Muscle layer of duodenum (tissue), 2 donors: ENCODE results near the gene ZBTB38.

Experiments
- H3K27ac ChIP-seq: one replicate; pipeline ENCODE4 v1.7.0; 2013; ENCODE audit warnings: mild to moderate bottlenecking, low read length
- H3K27me3 ChIP-seq: one replicate; pipeline ENCODE4 v1.7.0; 2013; ENCODE audit warnings: low read depth, mild to moderate bottlenecking, control low read depth, low read length
- H3K36me3 ChIP-seq, 2 donors: one replicate each; pipeline ENCODE4 v1.7.0; 2013; ENCODE audit warnings: low read length in 2 of 2, control low read depth in 1 of 2, mild to moderate bottlenecking in 1 of 2; ENCODE audit not compliant: insufficient read depth in 2 of 2, control insufficient read depth in 1 of 2
- H3K4me1 ChIP-seq, 2 donors: one replicate each; pipeline ENCODE4 v1.7.0; 2013; ENCODE audit warnings: low read length in 2 of 2, mild to moderate bottlenecking in 2 of 2, control low read depth in 1 of 2, moderate library complexity in 1 of 2; ENCODE audit not compliant: insufficient read depth in 2 of 2, control insufficient read depth in 1 of 2
- H3K4me3 ChIP-seq, 2 donors: one replicate each; pipeline ENCODE4 v1.7.0; 2013; ENCODE audit warnings: low read length in 2 of 2, low read depth in 1 of 2, mild to moderate bottlenecking in 1 of 2
- H3K9me3 ChIP-seq, 2 donors: one replicate each; pipeline ENCODE4 v1.7.0; 2013; ENCODE audit warnings: low read length in 2 of 2, control low read depth in 1 of 2, mild to moderate bottlenecking in 1 of 2; ENCODE audit not compliant: control insufficient read depth in 1 of 2
- donor health status: healthy.

The ZBTB38 gene

DNA sequence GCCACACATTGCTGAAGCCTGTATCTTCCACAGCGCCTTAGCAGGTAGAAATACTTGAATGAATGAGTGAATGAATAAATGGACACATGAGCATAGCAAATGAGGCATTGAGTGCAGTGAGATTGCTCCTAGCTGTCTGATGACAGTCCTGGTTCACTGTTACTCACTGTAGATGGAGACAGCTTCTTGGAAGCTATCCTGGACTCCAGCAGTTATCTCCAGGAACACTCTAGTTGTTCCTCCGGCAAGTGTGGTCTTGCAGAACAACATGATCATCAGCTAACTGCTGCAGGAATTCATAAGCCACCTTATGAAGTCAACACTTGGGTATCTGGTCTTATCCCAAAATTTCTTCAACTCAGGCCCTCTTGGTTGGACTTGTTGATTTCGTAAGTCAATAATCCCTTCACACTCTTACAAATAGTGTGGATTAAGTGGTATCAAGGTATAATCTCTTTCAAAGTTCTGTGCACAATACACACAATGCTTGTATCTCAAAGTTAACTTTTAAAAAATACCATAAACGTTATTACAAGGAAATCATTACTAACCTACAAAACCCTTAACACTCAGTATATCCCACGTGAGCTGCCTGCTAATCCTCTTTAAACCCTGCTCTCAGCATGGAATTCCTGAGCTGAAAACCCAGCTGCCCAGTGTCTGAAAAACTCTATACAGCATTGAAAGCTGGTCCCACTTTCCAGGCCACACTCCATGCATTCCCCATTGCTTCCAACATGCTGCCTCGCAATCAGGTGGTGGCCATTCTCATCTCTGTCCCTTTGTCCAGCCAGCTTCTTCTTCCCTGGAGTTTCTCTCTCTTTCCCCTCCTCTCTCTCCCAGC lies 14.4 kb upstream of the ZBTB38 start:
- no peaks in the 10 kb centered on the region for H3K9me3 ChIP-seq
- no peak overlapping the region for H3K4me3 ChIP-seq
- H3K36me3 ChIP-seq: no peaks in the 10 kb centered on the region
- no peaks in the 10 kb centered on the region for H3K4me1 ChIP-seq
- no peaks in the 10 kb centered on the region for H3K27me3 ChIP-seq
- no peak overlapping the region for H3K27ac ChIP-seq

DNA sequence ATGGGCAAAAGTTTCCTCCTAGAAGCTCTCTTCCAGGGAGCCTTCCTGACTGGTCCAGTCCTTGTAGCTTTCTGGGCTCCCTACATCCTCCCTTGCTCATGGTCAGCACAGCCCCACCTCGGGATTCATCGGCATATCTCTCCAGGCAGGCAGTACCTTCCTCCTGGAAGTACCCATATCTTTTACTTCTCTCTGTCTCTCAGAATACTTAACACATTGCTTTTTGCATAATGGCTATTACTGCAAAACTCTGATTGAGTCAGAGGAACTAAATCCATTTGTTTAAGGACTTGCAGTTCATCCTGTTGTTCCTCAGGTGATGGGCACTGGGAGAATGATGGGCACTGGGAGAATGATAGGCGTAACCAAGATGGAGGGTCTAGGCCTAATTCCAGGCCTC lies 13.8 kb upstream of the ZBTB38 start:
- H3K36me3 ChIP-seq: no peaks in the 10 kb centered on the region
- H3K4me1 ChIP-seq: no peaks in the 10 kb centered on the region
- no peak overlapping the region for H3K27ac ChIP-seq
- no peaks in the 10 kb centered on the region for H3K27me3 ChIP-seq
- no peak overlapping the region for H3K4me3 ChIP-seq
- no peaks in the 10 kb centered on the region for H3K9me3 ChIP-seq

DNA sequence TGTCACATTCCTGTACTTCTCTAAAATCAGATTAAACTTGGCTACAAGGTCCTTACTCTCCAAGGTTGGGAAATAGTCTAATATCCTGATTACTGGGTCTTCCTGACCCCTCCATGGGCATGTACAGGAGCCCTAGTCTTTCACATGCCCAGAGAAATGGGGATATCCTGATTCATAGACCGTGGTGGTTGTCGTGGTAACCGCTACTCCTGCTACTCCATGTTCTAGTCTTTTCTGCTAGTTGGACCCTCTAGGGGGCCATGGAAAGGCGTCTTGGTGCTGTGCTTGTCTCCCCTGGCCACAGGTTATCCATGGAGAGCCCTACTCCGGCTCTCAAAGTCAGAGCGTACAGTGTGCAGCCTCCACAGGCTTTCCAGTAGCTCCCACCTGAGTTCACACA lies 13.1 kb upstream of the ZBTB38 start:
- Histone ChIP-seq H3K27ac (no peak overlapping the region), H3K4me3 (no peak overlapping the region)

DNA sequence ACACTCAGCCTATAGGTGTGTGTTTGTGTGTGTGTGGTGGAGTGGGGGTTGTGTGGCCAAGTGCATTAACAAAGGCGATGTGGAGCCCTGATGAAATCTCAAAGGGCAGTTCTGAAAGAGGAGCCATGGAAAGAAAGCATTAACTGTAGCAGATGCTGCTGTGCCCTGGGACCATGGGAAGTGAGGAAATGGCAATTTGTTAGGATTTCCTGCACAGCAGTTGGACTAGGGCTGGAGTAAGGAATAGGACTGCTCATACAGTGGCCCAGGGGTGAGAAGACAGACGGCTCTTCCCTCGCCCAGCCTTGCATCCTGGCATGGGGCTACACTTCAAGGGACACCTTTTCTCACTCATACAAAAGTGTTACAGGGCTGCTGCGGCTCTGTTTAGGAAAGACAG lies 12.3 kb upstream of the ZBTB38 start:
- no peak overlapping the region for H3K27ac ChIP-seq
- no peaks in the 10 kb centered on the region for H3K4me1 ChIP-seq

More for the DNA sequence above, 13.1 kb upstream of the ZBTB38 start:
- Histone ChIP-seq H3K4me1 (no peaks in the 10 kb centered on the region), H3K36me3 (no peaks in the 10 kb centered on the region), H3K9me3 (no peaks in the 10 kb centered on the region), H3K27me3 (no peaks in the 10 kb centered on the region)

DNA sequence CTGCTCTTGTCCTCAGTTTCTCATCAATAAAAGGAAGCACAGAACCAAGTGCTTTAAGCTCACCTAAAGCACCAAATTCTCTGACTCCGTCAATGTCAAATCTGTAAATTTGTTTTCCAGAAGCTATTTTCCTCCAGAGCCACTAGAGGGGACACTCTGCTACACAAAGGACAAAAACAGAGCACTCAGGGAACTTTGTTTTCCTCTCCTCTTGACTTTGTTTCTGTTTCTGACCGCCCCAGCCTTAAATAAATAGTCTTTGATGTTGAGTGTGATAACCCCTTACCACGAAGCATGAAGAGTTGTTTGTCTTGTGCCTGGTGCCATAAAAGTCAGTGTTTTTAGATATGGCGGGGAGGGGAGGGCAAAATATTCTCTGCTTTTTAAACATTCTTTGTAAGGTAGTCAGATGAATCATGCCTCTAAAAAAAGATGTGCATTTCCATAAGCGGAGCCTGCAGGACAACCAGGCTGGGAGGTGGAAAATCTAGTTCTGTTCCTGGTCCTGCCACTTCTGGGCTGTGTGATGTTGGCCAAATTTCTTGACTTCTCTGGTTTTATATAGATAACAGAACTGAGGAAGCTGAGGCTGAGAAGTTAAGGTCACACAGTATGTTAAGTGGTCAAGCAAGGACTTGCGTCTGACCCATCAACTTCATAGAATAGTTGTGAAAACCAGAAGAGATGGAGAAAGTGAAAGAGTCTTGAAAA lies 7.3 kb upstream of the ZBTB38 start:
- H3K36me3 ChIP-seq: no peaks in the 10 kb centered on the region
- peak overlapping the region; percentile 52 for H3K27ac ChIP-seq
- peaks cover 2% of the 10 kb centered on the region in 2 donors for H3K4me1 ChIP-seq
- H3K9me3 ChIP-seq: no peaks in the 10 kb centered on the region
- peak overlapping the region; percentile 5 to 68 for H3K4me3 ChIP-seq
- H3K27me3 ChIP-seq: no peaks in the 10 kb centered on the region

More for the DNA sequence above, 12.3 kb upstream of the ZBTB38 start:
- Histone ChIP-seq H3K27me3 (no peaks in the 10 kb centered on the region), H3K36me3 (no peaks in the 10 kb centered on the region), H3K4me3 (no peak overlapping the region), H3K9me3 (no peaks in the 10 kb centered on the region)

DNA sequence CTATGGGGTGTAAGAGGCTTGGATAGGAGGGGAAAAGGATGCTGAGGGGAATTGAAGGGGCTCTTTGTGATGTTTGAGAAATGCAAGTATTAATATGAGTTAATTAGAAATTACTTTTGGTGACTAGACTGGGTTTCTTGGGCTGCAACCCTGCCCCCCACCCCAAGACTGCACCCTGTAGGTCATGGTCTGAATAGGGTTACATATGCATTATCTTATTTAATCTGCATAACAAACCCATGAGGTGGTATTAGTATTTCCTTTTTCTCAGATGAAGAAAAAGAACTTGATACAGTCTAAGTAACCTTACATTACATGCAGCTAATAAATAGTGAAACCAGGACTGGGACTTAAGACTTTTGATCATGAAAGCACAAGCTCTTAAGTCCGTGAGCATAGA lies 5.6 kb upstream of the ZBTB38 start:
- H3K36me3 ChIP-seq: peaks cover 0 to 6% of the 10 kb centered on the region in 2 donors
- H3K27me3 ChIP-seq: no peaks in the 10 kb centered on the region
- peaks cover 7 to 19% of the 10 kb centered on the region in 2 donors for H3K4me1 ChIP-seq
- no peak overlapping the region for H3K4me3 ChIP-seq
- no peaks in the 10 kb centered on the region for H3K9me3 ChIP-seq
- H3K27ac ChIP-seq: no peak overlapping the region

DNA sequence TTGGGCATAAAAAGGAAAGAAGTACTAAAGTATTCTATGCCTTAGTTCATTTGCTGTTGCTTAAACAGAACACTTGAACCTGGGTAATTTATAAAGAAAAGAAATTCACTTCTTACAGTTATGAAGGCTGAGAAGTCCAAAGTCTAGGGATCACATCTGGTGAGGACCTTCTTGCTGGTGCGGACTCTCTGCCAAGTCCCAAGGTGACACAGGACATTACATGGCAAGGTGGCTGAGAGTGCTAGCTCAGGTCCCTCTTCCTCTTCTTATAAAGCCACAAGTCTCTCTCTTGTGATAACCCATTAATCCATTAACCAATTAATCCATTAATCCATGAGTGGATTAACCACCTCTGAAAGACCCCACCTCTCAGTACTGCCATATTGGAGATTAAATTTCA lies 3.1 kb upstream of the ZBTB38 start:
- Histone ChIP-seq H3K4me1 (peaks cover 7 to 23% of the 10 kb centered on the region in 2 donors), H3K27me3 (no peaks in the 10 kb centered on the region), H3K36me3 (peaks cover 0 to 20% of the 10 kb centered on the region in 2 donors), H3K4me3 (no peak overlapping the region), H3K27ac (no peak overlapping the region), H3K9me3 (no peaks in the 10 kb centered on the region)

DNA sequence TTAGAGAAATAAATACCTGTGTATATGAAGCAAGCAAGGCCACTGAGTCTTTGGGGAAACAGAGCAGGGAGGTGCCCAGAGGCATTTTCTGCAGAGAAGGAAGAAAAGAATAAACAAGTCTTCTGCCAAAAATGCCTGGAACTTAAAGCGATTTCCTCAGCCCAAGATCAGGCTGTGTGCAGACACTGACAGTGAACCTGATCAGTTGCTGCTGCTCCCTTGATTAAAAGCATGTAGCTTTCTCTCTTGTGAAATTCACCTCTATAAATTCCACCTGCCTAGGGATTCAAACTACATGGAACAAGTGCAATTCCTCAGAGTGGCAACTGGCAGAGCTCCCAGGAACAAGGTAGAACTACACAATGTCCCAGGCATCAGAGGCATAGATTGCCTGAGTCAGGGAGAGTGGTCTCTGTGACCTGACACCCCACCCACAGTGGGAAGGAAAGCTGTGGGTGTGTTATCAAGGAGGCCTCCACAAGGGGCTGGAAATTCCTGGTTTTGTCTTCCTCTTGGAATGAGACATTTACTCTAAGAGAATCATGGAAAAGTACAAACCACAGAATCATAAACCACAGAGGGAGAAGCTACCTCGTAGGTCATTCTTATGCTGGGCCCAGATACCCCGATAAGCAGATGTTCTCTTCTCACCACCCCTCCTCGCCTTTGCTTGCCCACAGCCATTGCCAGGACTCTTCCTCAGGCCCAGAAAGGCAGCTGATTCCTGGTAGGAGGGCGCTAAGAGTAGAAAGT lies 1.8 kb upstream of the ZBTB38 start:
- no peak overlapping the region for H3K4me3 ChIP-seq
- H3K4me1 ChIP-seq: peaks cover 7 to 23% of the 10 kb centered on the region in 2 donors
- no peaks in the 10 kb centered on the region for H3K27me3 ChIP-seq

DNA sequence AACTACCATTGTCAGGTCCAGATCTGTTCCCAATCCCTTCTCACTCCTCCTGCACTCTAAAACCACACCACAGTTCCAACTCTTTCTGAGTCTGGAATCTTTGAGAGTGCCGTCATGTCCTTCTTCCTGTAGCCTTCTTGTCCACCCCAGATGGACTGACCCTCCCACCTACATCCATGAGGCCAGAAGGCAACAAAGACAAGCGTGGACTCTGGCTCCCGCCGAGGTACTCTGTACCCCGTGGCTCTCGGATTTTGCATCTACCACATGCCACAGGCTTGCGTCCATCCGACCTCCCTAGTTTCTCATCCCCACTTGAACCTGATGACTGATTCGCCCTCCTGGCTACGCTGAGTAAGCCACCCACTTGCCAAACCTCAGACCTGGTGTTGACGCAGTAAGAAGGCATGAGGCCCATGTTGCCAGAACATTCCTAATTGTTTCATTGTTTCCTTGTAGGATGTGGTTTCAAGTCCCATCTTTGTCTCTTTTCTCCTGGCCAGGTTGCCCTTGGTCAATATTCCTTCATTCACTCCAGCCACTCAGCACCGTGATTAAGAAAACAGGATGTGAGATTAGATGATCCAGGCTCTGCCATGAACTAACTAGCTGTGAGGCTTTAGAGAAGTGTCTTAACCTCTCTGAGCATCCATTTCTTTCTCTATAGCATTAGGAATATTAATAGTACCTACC lies 1.1 kb upstream of the ZBTB38 start:
- Histone ChIP-seq H3K4me3 (no peak overlapping the region), H3K4me1 (peaks cover 7 to 23% of the 10 kb centered on the region in 2 donors), H3K9me3 (no peaks in the 10 kb centered on the region), H3K27ac (peak overlapping the region; percentile 95), H3K27me3 (no peaks in the 10 kb centered on the region), H3K36me3 (peaks cover 0 to 20% of the 10 kb centered on the region in 2 donors)

More for the DNA sequence above, 1.8 kb upstream of the ZBTB38 start:
- no peaks in the 10 kb centered on the region for H3K9me3 ChIP-seq
- H3K36me3 ChIP-seq: peaks cover 0 to 20% of the 10 kb centered on the region in 2 donors
- H3K27ac ChIP-seq: peak overlapping the region; percentile 95

DNA sequence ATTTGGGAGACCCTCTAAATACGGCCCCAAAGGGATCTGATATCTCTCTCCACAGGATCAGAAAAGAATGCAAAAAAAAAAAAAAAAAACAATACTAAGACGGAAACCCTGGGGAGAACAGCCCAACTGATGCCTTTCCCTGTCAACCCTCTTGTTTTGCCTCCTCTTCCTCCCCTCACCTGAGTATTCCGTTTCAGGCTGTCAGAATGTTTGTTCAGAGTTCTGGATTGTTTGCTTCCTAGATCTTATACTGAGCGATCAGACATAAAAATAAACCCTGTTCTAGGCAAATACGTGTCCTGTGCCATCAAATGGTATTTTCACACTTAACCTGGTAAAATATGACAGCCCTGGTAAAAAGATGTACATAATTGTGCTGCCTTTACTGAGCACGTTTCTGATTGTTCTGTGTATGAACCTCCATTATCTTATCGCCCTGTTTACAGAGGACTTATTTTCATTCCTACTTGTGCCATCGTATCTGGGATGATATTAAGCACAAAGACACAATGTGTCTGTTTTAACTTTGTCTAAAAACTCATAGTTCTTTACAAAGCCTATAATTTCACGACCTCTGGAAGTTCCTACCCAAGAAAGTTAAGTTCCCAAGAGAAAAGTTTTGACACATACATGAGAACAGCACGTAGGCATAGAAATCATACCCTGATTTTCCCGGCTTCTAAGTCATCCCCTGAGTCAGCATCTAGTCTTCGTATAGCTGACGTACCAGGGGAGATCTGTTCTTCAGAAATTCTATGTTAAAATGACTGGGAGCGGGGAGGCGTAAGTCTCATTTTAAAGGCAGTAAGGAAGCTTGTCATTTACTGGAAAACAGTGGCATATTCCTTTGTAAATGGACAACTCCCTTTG lies 856 bp downstream of the ZBTB38 start:
- no peaks in the 10 kb centered on the region for H3K9me3 ChIP-seq
- H3K27me3 ChIP-seq: no peaks in the 10 kb centered on the region
- peaks cover 0 to 20% of the 10 kb centered on the region in 2 donors for H3K36me3 ChIP-seq
- H3K4me3 ChIP-seq: peak overlapping the region; percentile 42 to 53
- H3K27ac ChIP-seq: peak overlapping the region; percentile 95
- H3K4me1 ChIP-seq: peaks cover 11 to 23% of the 10 kb centered on the region in 2 donors
